C4-2B (cell line): ENCODE measurements around the gene MGMT.

Source experiments
- ZFX ChIP-seq: fragments of 450-650 bp; IDR thresholded peaks from 2 replicates; pipeline ENCODE4 v1.6.1; 2017
- TF ChIP-seq, protein P1 (sequence below): fragments of 450-650 bp; conservative IDR thresholded peaks from 2 replicates; pipeline ENCODE4 v1.5.1; 2017; ENCODE audit warnings: mild to moderate bottlenecking

GRCh38 chr10:129570185-129570584, 103.1 kb downstream of the MGMT start:
- no peak for TF ChIP-seq ZFX
- TF ChIP-seq, protein P1, sequence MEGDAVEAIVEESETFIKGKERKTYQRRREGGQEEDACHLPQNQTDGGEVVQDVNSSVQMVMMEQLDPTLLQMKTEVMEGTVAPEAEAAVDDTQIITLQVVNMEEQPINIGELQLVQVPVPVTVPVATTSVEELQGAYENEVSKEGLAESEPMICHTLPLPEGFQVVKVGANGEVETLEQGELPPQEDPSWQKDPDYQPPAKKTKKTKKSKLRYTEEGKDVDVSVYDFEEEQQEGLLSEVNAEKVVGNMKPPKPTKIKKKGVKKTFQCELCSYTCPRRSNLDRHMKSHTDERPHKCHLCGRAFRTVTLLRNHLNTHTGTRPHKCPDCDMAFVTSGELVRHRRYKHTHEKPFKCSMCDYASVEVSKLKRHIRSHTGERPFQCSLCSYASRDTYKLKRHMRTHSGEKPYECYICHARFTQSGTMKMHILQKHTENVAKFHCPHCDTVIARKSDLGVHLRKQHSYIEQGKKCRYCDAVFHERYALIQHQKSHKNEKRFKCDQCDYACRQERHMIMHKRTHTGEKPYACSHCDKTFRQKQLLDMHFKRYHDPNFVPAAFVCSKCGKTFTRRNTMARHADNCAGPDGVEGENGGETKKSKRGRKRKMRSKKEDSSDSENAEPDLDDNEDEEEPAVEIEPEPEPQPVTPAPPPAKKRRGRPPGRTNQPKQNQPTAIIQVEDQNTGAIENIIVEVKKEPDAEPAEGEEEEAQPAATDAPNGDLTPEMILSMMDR: no peak
